ENCODE measurements around the gene RAPGEFL1.

DNA sequence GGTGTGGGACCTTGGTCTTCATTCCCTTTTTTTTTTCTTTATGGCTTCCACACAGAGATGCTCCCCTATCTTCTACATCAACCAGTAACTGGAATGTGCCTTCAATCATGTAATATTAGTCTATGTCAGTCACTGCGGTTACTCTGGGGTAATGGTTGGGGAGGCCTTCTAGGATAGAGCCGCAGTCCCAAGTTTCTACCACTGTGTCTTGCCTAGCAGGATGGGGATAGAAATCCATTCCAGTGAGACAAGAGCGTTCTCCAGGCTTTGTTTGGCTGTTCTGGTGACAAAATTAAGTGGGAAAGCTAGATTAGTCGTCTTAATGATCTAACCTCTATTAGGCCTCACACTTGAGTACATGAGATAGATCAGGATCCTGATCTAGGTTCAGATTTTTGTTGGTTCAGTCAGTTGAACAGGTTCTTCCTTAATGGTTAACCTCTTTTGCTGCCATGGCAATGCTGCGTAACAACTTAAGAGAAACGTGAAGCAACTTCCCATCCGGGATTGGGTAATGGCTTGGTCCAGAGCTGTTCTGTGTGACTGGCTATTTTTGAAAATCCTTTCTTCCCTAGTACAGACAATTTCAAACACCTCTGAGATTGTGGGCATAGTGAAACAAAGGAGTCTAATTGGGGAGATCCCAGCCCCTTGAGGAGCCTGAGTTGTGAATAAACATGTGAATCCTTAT, 46.8 kb upstream of the RAPGEFL1 start:
- TF ChIP-seq, protein P1, sequence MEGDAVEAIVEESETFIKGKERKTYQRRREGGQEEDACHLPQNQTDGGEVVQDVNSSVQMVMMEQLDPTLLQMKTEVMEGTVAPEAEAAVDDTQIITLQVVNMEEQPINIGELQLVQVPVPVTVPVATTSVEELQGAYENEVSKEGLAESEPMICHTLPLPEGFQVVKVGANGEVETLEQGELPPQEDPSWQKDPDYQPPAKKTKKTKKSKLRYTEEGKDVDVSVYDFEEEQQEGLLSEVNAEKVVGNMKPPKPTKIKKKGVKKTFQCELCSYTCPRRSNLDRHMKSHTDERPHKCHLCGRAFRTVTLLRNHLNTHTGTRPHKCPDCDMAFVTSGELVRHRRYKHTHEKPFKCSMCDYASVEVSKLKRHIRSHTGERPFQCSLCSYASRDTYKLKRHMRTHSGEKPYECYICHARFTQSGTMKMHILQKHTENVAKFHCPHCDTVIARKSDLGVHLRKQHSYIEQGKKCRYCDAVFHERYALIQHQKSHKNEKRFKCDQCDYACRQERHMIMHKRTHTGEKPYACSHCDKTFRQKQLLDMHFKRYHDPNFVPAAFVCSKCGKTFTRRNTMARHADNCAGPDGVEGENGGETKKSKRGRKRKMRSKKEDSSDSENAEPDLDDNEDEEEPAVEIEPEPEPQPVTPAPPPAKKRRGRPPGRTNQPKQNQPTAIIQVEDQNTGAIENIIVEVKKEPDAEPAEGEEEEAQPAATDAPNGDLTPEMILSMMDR (IDR thresholded peaks at IDR 0.05): no peak
- no peak for TF ChIP-seq EZH2 (IDR thresholded peaks at IDR 0.05; ENCODE audit: borderline replicate concordance, insufficient read depth, low read depth, low read length, poor library complexity, severe bottlenecking)
